Retinal pigment epithelial cell (primary cell): Measurements from ENCODE around the gene NPAS3.

Experiments used
- DNase-seq: peaks from one replicate; pipeline ENCODE4 v3.0.0-alpha.2; 2010; ENCODE audit warnings: low read depth
- H3K4me3 ChIP-seq: 2 replicates; pipeline ENCODE4 v1.5.1; 2011; ENCODE audit warnings: mild to moderate bottlenecking, low read length, control low read depth, moderate library complexity
- CTCF ChIP-seq: conservative IDR thresholded peaks from 2 replicates; pipeline ENCODE4 v1.5.1; 2011; ENCODE audit warnings: low read depth, low read length, control low read depth, inconsistent platforms

NPAS3 gene

GRCh38 chr14:33580231-33580749 lies 641.6 kb downstream of the NPAS3 start:
- TF ChIP-seq CTCF = no peak
- DNase-seq = no peak
- no peak overlapping the region for H3K4me3 ChIP-seq

- DNase-seq = no peak
- no peak for TF ChIP-seq CTCF
- no peak overlapping the region for H3K4me3 ChIP-seq
These were observed 642.2 kb downstream of the NPAS3 start for GRCh38 chr14:33580841-33581240.

- no peak overlapping the region for H3K4me3 ChIP-seq
- no peak for DNase-seq
- no peak for TF ChIP-seq CTCF
These were observed 646.0 kb downstream of the NPAS3 start for GRCh38 chr14:33584697-33585096.

- DNase-seq = no peak
- H3K4me3 ChIP-seq = no peak overlapping the region
- no peak for TF ChIP-seq CTCF
These were observed 648.1 kb downstream of the NPAS3 start for GRCh38 chr14:33586806-33587205.

GRCh38 chr14:33587791-33588190 lies 649.1 kb downstream of the NPAS3 start:
- no peak for DNase-seq
- no peak for TF ChIP-seq CTCF
- no peak overlapping the region for H3K4me3 ChIP-seq

- no peak overlapping the region for H3K4me3 ChIP-seq
- no peak for DNase-seq
- TF ChIP-seq CTCF = no peak
These were observed 650.1 kb downstream of the NPAS3 start for GRCh38 chr14:33588771-33589170.

GRCh38 chr14:33589334-33589733 lies 650.7 kb downstream of the NPAS3 start:
- H3K4me3 ChIP-seq = no peak overlapping the region
- DNase-seq = no peak
- TF ChIP-seq CTCF = no peak
